Measurements from ENCODE around the gene CGB2. TPM values are rescaled to one million over a fixed set of nuclear protein-coding genes. Genes with fewer than 3 reads are reported as not detected.

CGB2 gene
- total RNA-seq, 1 experiment from 2014 or later: not detected

- no peak overlapping the region for H3K27ac ChIP-seq
- no peak for DNase-seq
- no peaks in the 10 kb centered on the region for H3K9me2 ChIP-seq (ENCODE audit: insufficient read depth)
- peaks cover 41% of the 10 kb centered on the region for H3K27me3 ChIP-seq (ENCODE audit: insufficient read depth, low read depth)
- H2AFZ ChIP-seq: no peak overlapping the region
- peaks cover 11% of the 10 kb centered on the region for H3K4me1 ChIP-seq (replicated peaks; ENCODE audit: insufficient read depth)
- H3K36me3 ChIP-seq (ENCODE audit: low read depth): no peaks in the 10 kb centered on the region
- H3K79me2 ChIP-seq (ENCODE audit: low read depth): no peaks in the 10 kb centered on the region
- H4K20me1 ChIP-seq (ENCODE audit: insufficient read depth): no peaks in the 10 kb centered on the region
- ChIA-PET CTCF (interaction anchor here (0.6 kb wide), 1 partner anchor 330 kb away, joined by 4 read pairs; no protein-coding TSS in a partner anchor), POLR2A (ENCODE audit: unreplicated experiment) (no interaction called here)
- peaks cover 21% of the 10 kb centered on the region; the same call in 1 of the 2 replicates for H3F3A ChIP-seq (ENCODE audit: insufficient read depth, low read depth)
- H3K9me3 ChIP-seq (ENCODE audit: insufficient read depth, low read depth): no peaks in the 10 kb centered on the region
- no peak overlapping the region for H3K4me2 ChIP-seq
- no peak overlapping the region for H3K4me3 ChIP-seq
- no TSS peak for BruUV-seq (replicated peaks)
- intact Hi-C loops (cut with micrococcal nuclease; ENCODE audit: unreplicated experiment): no loop called here
- TF ChIP-seq CTCF (conservative IDR thresholded peaks at IDR 0.05) (no peak), EZH2 (IDR thresholded peaks at IDR 0.05; ENCODE audit: low read depth) (no peak)
These were observed 37.3 kb downstream of the CGB2 start for GRCh38 chr19:49069026-49069425.

DNA sequence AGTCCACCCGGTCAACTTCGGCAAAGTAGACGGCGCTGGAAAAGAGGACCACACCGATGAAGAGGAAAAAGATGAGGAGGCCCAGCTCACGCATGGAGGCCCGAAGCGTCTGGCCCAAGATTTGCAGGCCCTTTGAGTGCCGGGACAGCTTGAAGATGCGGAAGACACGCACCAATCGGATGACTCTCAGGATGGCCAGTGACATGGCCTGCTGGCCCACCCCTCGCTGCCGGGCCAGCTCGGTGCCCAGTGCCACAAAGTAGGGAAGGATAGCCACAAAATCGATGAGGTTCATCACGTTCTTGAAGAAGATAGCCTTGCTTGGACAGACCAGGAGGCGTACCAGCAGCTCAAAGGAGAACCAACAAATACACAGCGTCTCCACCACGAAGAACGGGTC is 38.7 kb downstream of the CGB2 start:
- Histone ChIP-seq H4K20me1 (ENCODE audit: insufficient read depth) (no peaks in the 10 kb centered on the region), H3K27ac (no peak overlapping the region), H3F3A (ENCODE audit: insufficient read depth, low read depth) (peaks cover 19% of the 10 kb centered on the region; the same call in 1 of the 2 replicates), H3K36me3 (ENCODE audit: low read depth) (no peaks in the 10 kb centered on the region), H3K4me2 (no peak overlapping the region), H3K79me2 (ENCODE audit: low read depth) (no peaks in the 10 kb centered on the region), H2AFZ (no peak overlapping the region), H3K27me3 (ENCODE audit: insufficient read depth, low read depth) (peaks cover 41% of the 10 kb centered on the region), H3K9me3 (ENCODE audit: insufficient read depth, low read depth) (no peaks in the 10 kb centered on the region), H3K4me3 (no peak overlapping the region), H3K4me1 (replicated peaks; ENCODE audit: insufficient read depth) (peaks cover 10% of the 10 kb centered on the region; the same call in 1 of the 2 replicates), H3K9me2 (ENCODE audit: insufficient read depth) (no peaks in the 10 kb centered on the region)
- intact Hi-C loops (cut with micrococcal nuclease; ENCODE audit: unreplicated experiment): no loop called here
- ChIA-PET POLR2A (ENCODE audit: unreplicated experiment) (interaction anchor here (0.6 kb wide), 1 partner anchor 77 kb away, joined by 7 read pairs; the partner anchor contains the start of gene RUVBL2), CTCF (no interaction called here)
- no peak for DNase-seq
- no TSS peak for BruUV-seq (replicated peaks)
- no peak for TF ChIP-seq CTCF (conservative IDR thresholded peaks at IDR 0.05)
- TF ChIP-seq EZH2 (IDR thresholded peaks at IDR 0.05; ENCODE audit: low read depth): no peak

DNA sequence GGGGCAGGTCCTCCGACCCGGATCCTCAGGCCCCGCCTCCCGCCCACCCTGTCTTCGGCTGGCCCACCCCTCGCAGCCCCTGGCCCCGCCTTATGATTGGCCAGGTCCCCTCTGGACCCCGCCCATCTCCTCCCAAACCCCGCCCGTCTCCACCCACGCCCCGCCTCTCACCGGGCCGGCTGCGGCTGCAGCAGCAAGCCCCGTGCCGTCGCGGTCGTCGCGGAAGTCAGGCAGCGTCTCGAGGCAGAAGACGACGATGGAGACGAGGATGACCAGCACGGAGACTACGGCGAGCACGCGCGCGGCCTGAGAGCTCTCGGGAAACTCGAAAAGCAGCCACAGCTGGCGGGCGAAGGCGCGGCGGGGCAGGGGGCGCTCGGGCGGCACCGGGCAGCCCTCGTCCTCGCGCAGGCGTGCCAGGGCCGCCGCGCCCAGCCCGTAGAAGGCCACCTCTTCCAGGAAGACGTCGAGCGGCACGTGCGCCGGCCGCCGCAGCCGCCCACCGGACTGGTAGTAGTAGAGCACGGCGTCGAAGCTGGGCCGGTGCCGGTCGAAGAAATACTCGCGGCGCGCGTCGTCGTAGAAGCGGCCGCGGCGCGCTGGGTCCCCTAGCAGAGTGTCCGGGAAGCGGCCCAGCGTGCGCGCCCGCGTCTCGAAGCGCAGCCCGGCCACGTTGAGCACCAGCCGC is 40.3 kb downstream of the CGB2 start:
- POLR2A ChIA-PET (ENCODE audit: unreplicated experiment): no interaction called here
- Histone ChIP-seq H4K20me1 (ENCODE audit: insufficient read depth) (no peaks in the 10 kb centered on the region), H3K79me2 (ENCODE audit: low read depth) (no peaks in the 10 kb centered on the region), H3K36me3 (ENCODE audit: low read depth) (no peaks in the 10 kb centered on the region), H3K27ac (no peak overlapping the region), H3F3A (ENCODE audit: insufficient read depth, low read depth) (peaks cover 16% of the 10 kb centered on the region; the same call in 1 of the 2 replicates), H2AFZ (no peak overlapping the region), H3K4me3 (no peak overlapping the region), H3K27me3 (ENCODE audit: insufficient read depth, low read depth) (peaks cover 30% of the 10 kb centered on the region), H3K9me2 (ENCODE audit: insufficient read depth) (no peaks in the 10 kb centered on the region), H3K9me3 (ENCODE audit: insufficient read depth, low read depth) (no peaks in the 10 kb centered on the region), H3K4me2 (no peak overlapping the region), H3K4me1 (replicated peaks; ENCODE audit: insufficient read depth) (peaks cover 10% of the 10 kb centered on the region; the same call in 1 of the 2 replicates)
- intact Hi-C loops (cut with micrococcal nuclease; ENCODE audit: unreplicated experiment): no loop called here
- no peak for DNase-seq
- TF ChIP-seq EZH2 (IDR thresholded peaks at IDR 0.05; ENCODE audit: low read depth) (no peak), CTCF (conservative IDR thresholded peaks at IDR 0.05) (no peak)
- no TSS peak for BruUV-seq (replicated peaks)
- CTCF ChIA-PET: no interaction called here

Measured in PC-9 (cell line).